Lower leg skin (tissue), 3 donors: ENCODE data around the gene TMTC1.

Experiments used
- CTCF ChIP-seq, 3 donors: fragments of 450-650 bp; IDR thresholded peaks; one replicate each; pipeline ENCODE4 v1.5.1; 2016; ENCODE audit warnings: antibody characterized with exemption in 3 of 3, mild to moderate bottlenecking in 3 of 3, moderate library complexity in 2 of 3
- POLR2A ChIP-seq, 2 donors: fragments of 450-650 bp; IDR thresholded peaks; one replicate each; pipeline ENCODE4 v1.6.1; 2016 to 2017; ENCODE audit warnings: antibody characterized with exemption in 2 of 2, mild to moderate bottlenecking in 1 of 2, moderate library complexity in 1 of 2

- TF ChIP-seq CTCF (IDR thresholded peaks at IDR 0.05) (no peak), POLR2A (IDR thresholded peaks at IDR 0.05) (no peak)
These were observed 45.4 kb downstream of the TMTC1 start for GRCh38 chr12:29738365-29738764.
